ENCODE data around the gene ADAMTS15. TPM values are rescaled to one million over a fixed set of nuclear protein-coding genes. Genes with fewer than 3 reads are reported as not detected.
A peak's percentile ranks its signal among the peaks of the same experiment; 100 is the strongest.

The ADAMTS15 gene
- total RNA-seq, 1 donor from 2014 or later: 0.20 TPM

GRCh38 chr11:130524132-130524790 lies 75.8 kb downstream of the ADAMTS15 start:
- H3K27ac Mint-ChIP-seq (ENCODE audit: unreplicated experiment): peak overlapping the region; percentile 48
- peaks cover 11% of the 10 kb centered on the region for H3K27me3 Mint-ChIP-seq (ENCODE audit: unreplicated experiment)
- no peak for DNase-seq
- no peak overlapping the region for H3K4me3 Mint-ChIP-seq (ENCODE audit: unreplicated experiment)
- peaks cover 20% of the 10 kb centered on the region for H3K4me1 Mint-ChIP-seq (ENCODE audit: low read depth, unreplicated experiment)
- H3K9me3 Mint-ChIP-seq (ENCODE audit: unreplicated experiment): peaks cover 4% of the 10 kb centered on the region
- TF ChIP-seq, protein P1, sequence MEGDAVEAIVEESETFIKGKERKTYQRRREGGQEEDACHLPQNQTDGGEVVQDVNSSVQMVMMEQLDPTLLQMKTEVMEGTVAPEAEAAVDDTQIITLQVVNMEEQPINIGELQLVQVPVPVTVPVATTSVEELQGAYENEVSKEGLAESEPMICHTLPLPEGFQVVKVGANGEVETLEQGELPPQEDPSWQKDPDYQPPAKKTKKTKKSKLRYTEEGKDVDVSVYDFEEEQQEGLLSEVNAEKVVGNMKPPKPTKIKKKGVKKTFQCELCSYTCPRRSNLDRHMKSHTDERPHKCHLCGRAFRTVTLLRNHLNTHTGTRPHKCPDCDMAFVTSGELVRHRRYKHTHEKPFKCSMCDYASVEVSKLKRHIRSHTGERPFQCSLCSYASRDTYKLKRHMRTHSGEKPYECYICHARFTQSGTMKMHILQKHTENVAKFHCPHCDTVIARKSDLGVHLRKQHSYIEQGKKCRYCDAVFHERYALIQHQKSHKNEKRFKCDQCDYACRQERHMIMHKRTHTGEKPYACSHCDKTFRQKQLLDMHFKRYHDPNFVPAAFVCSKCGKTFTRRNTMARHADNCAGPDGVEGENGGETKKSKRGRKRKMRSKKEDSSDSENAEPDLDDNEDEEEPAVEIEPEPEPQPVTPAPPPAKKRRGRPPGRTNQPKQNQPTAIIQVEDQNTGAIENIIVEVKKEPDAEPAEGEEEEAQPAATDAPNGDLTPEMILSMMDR (IDR thresholded peaks at IDR 0.05; ENCODE audit: partially characterized antibody, unreplicated experiment): no peak
- no peaks in the 10 kb centered on the region for H3K36me3 Mint-ChIP-seq (ENCODE audit: unreplicated experiment)

DNA sequence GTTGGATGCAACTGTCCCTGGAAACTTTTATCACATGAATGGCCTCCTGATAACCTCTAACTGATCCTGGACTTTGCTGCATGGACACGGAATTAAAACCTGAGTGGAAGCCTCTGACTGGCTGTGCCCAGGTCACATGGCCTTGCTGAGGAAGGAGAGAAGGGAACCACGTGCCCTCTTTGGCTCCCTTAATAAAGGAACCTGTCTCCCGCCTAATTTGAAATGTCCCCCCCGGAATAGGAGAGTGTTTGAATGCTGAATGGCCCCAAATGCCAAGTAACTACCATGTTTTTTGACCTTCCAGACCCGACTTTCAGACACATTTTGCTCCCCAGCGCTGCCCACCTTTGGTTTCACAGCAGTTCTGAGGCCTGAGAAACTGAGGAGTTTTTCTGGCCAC lies 76.9 kb downstream of the ADAMTS15 start:
- Mint-ChIP-seq H3K27me3 (ENCODE audit: unreplicated experiment) (peaks cover 7% of the 10 kb centered on the region), H3K9me3 (ENCODE audit: unreplicated experiment) (peaks cover 4% of the 10 kb centered on the region), H3K27ac (ENCODE audit: unreplicated experiment) (no peak overlapping the region), H3K4me1 (ENCODE audit: low read depth, unreplicated experiment) (peaks cover 18% of the 10 kb centered on the region), H3K4me3 (ENCODE audit: unreplicated experiment) (no peak overlapping the region), H3K36me3 (ENCODE audit: unreplicated experiment) (no peaks in the 10 kb centered on the region)
- no peak for DNase-seq
- TF ChIP-seq, protein P1 (IDR thresholded peaks at IDR 0.05; ENCODE audit: partially characterized antibody, unreplicated experiment): no peak

Other genes with a start within 250 kb of the ADAMTS15 start
- gene ZBTB44, start 133.7 kb upstream of the ADAMTS15 start, total RNA-seq (ENCODE audit: unreplicated experiment): 23.3 TPM
- gene ADAMTS8, start 20.0 kb upstream of the ADAMTS15 start, total RNA-seq (ENCODE audit: unreplicated experiment): 0.32 TPM

Measured in glutamatergic neuron (in vitro differentiated cells).